WTC11 (cell line): ENCODE data around the gene SLC22A15. TPM values are rescaled to one million over a fixed set of nuclear protein-coding genes. Genes with fewer than 3 reads are reported as not detected.

Experiments
- ATAC-seq: fragments of 200-7000 bp; cut with Tn5 transposase; 2 replicates; pipeline ENCODE4 v1.10.0; 2021; ENCODE audit warnings: mild to moderate bottlenecking, moderate library complexity
- CTCF ChIA-PET: fragments of 300-600 bp; sonication (Branson Sonifier 250); formaldehyde crosslinking; loops from one replicate; lab custom pipeline; 2021; ENCODE audit warnings: antibody characterized with exemption; lab: Charles Lee
- POLR2A ChIA-PET: fragments of 350-600 bp; sonication (Branson Sonifier 250); formaldehyde crosslinking; loops from one replicate; lab custom pipeline; 2021; ENCODE audit warnings: antibody characterized with exemption; lab: Charles Lee
- DNase-seq: peaks from one replicate; pipeline ENCODE4 v3.0.0; 2021; ENCODE audit warnings: low spot score
- H3K27ac Mint-ChIP-seq: 2 replicates; pipeline ENCODE4 v1.8.0; 2021; ENCODE audit warnings: mixed read lengths
- H3K27me3 Mint-ChIP-seq: 2 replicates; pipeline ENCODE4 v1.8.0; 2021; ENCODE audit warnings: low read depth, mild to moderate bottlenecking, moderate library complexity, mixed read lengths
- H3K36me3 Mint-ChIP-seq: 2 replicates; pipeline ENCODE4 v1.8.0; 2021; ENCODE audit warnings: mixed read lengths
- H3K4me1 Mint-ChIP-seq: 2 replicates; pipeline ENCODE4 v1.8.0; 2022; ENCODE audit warnings: mixed read lengths
- H3K4me3 Mint-ChIP-seq: 2 replicates; pipeline ENCODE4 v1.8.0; 2021; ENCODE audit warnings: mild to moderate bottlenecking, moderate library complexity, mixed read lengths
- H3K9me3 Mint-ChIP-seq: 2 replicates; pipeline ENCODE4 v1.8.0; 2021; ENCODE audit warnings: mixed read lengths
- ARID4B ChIP-seq: sonication (generic); formaldehyde crosslinking; IDR thresholded peaks from 2 replicates; pipeline ENCODE4 v1.8.0; 2023; ENCODE audit warnings: missing genetic modification reagents, mild to moderate bottlenecking, borderline replicate concordance
- ATF3 ChIP-seq: sonication (generic); formaldehyde crosslinking; conservative IDR thresholded peaks from 2 replicates; pipeline ENCODE4 v1.8.1; 2022; ENCODE audit warnings: mild to moderate bottlenecking, missing genetic modification reagents
- CREM ChIP-seq: sonication (generic); formaldehyde crosslinking; IDR thresholded peaks from 2 replicates; pipeline ENCODE4 v1.8.1; 2022; ENCODE audit warnings: mild to moderate bottlenecking, missing genetic modification reagents, moderate library complexity
- ESRRA ChIP-seq: sonication (generic); formaldehyde crosslinking; IDR thresholded peaks from 2 replicates; pipeline ENCODE4 v1.8.1; 2022; ENCODE audit warnings: mild to moderate bottlenecking, missing genetic modification reagents, borderline replicate concordance
- KAT7 ChIP-seq: sonication (generic); formaldehyde crosslinking; IDR thresholded peaks from 2 replicates; pipeline ENCODE4 v1.8.1; 2023; ENCODE audit warnings: missing genetic modification reagents, mild to moderate bottlenecking, borderline replicate concordance
- MLX ChIP-seq: sonication (generic); formaldehyde crosslinking; IDR thresholded peaks from 2 replicates; pipeline ENCODE4 v1.8.1; 2023; ENCODE audit warnings: mild to moderate bottlenecking, missing genetic modification reagents, moderate library complexity
- MYBL2 ChIP-seq: sonication (generic); formaldehyde crosslinking; IDR thresholded peaks from 2 replicates; pipeline ENCODE4 v1.8.1; 2023; ENCODE audit warnings: mild to moderate bottlenecking, moderate library complexity, missing genetic modification reagents
- NFATC4 ChIP-seq: fragments of 250-450 bp; sonication (Bioruptor Pico); IDR thresholded peaks from 2 replicates; pipeline ENCODE4 v1.9.0; 2021; ENCODE audit warnings: mild to moderate bottlenecking
- NFYB ChIP-seq: sonication (generic); formaldehyde crosslinking; conservative IDR thresholded peaks from 2 replicates; pipeline ENCODE4 v1.8.0; 2022; ENCODE audit warnings: low read depth, missing genetic modification reagents
- SMAD3 ChIP-seq: sonication (generic); formaldehyde crosslinking; IDR thresholded peaks from 2 replicates; pipeline ENCODE4 v1.8.0; 2022; ENCODE audit warnings: missing genetic modification reagents, mild to moderate bottlenecking, borderline replicate concordance
- SMAD4 ChIP-seq: sonication (generic); formaldehyde crosslinking; IDR thresholded peaks from 2 replicates; pipeline ENCODE4 v1.8.0; 2022; ENCODE audit warnings: mild to moderate bottlenecking, missing genetic modification reagents
- USF1 ChIP-seq: sonication (generic); formaldehyde crosslinking; IDR thresholded peaks from 2 replicates; pipeline ENCODE4 v1.8.0; 2022; ENCODE audit warnings: mild to moderate bottlenecking, missing genetic modification reagents
- ZNF219 ChIP-seq: sonication (generic); formaldehyde crosslinking; IDR thresholded peaks from 2 replicates; pipeline ENCODE4 v1.8.0; 2023; ENCODE audit warnings: missing genetic modification reagents, mild to moderate bottlenecking, borderline replicate concordance
- ZNF281 ChIP-seq: sonication (generic); formaldehyde crosslinking; IDR thresholded peaks from 2 replicates; pipeline ENCODE4 v1.8.0; 2023; ENCODE audit warnings: mild to moderate bottlenecking, missing genetic modification reagents
- ZNF396 ChIP-seq: fragments of 250-450 bp; sonication (Bioruptor Pico); IDR thresholded peaks from 2 replicates; pipeline ENCODE4 v1.8.0; 2021; ENCODE audit warnings: mild to moderate bottlenecking, moderate library complexity, borderline replicate concordance
- ZNF512 ChIP-seq: sonication (generic); formaldehyde crosslinking; IDR thresholded peaks from 2 replicates; pipeline ENCODE4 v1.8.1; 2022; ENCODE audit warnings: missing genetic modification reagents, borderline replicate concordance
- ZNF532 ChIP-seq: fragments of 250-450 bp; sonication (Bioruptor Pico); IDR thresholded peaks from 2 replicates; pipeline ENCODE4 v1.9.0; 2021; ENCODE audit warnings: mild to moderate bottlenecking, borderline replicate concordance
- ZSCAN18 ChIP-seq: fragments of 250-450 bp; sonication (Bioruptor Pico); IDR thresholded peaks from 2 replicates; pipeline ENCODE4 v2.1.2; 2022; ENCODE audit warnings: mild to moderate bottlenecking, moderate library complexity
- total RNA-seq: library from RNA; stranded (reverse); gene quantifications from 3 replicates; pipeline ENCODE4 v1.2.3, GENCODE V29; 2021

Gene SLC22A15
- total RNA-seq, 1 experiment from 2014 or later: 4.5 TPM

GRCh38 chr1:116097626-116098025 lies 121.3 kb downstream of the SLC22A15 start (continued):
- TF ChIP-seq ARID4B (CRISPR knock-in tag) (no peak), ZNF219 (CRISPR knock-in tag) (no peak), NFYB (CRISPR knock-in tag) (no peak), MLX (CRISPR knock-in tag) (no peak), ZNF396 (no peak), CREM (no peak), ZSCAN18 (CRISPR knock-in tag) (no peak), ZNF281 (CRISPR knock-in tag) (no peak), USF1 (no peak), ZNF512 (no peak), NFATC4 (CRISPR knock-in tag) (no peak), SMAD4 (no peak)
- TF ChIP-seq, all 79 proteins: peak for 0

- ChIA-PET POLR2A (no interaction called here), CTCF (interaction anchor here (1.4 to 1.6 kb wide), 2 partner anchors 386 to 400 kb away, joined by 3 to 5 read pairs; no protein-coding TSS in a partner anchor)
- peaks cover 18% of the 10 kb centered on the region for H3K9me3 Mint-ChIP-seq
- no peak for ATAC-seq
- DNase-seq: no peak
- H3K27ac Mint-ChIP-seq: no peak overlapping the region
- H3K4me3 Mint-ChIP-seq: no peak overlapping the region
- H3K27me3 Mint-ChIP-seq: no peaks in the 10 kb centered on the region
- peaks cover 6% of the 10 kb centered on the region for H3K36me3 Mint-ChIP-seq
- no peaks in the 10 kb centered on the region for H3K4me1 Mint-ChIP-seq
- TF ChIP-seq ZSCAN18 (CRISPR knock-in tag) (no peak), ESRRA (no peak), ZNF532 (CRISPR knock-in tag) (no peak), SMAD3 (no peak), KAT7 (no peak), ATF3 (CRISPR knock-in tag) (no peak), MYBL2 (CRISPR knock-in tag) (no peak)
Observed at GRCh38 chr1:116099379-116099778, 123.1 kb downstream of the SLC22A15 start.
